Pancreas (tissue), 10 donors: ENCODE data around the gene LRP1B. TPM values are rescaled to one million over a fixed set of nuclear protein-coding genes. Genes with fewer than 3 reads are reported as not detected.
"Not testable (repeated sequence)": the region's sequence is repeated elsewhere in the genome, so short reads cannot be mapped to it uniquely, and the experiment has no call there.

Experiments
- ATAC-seq, 4 donors: fragments of 200-7000 bp; cut with Tn5 transposase; one replicate each; pipeline versions ENCODE4 v1.8.0 to v1.9.1; 2020; ENCODE audit warnings: mild to moderate bottlenecking in 4 of 4, moderate library complexity in 4 of 4
- DNase-seq, 6 donors: peaks; one replicate each; pipeline ENCODE4 v3.0.0-alpha.2; 2020
- FAIRE-seq: peaks from 2 replicates; lab custom pipeline; 2012; peaks lifted over from hg19 to GRCh38; lab: Jason Lieb, UNC
- H3K27ac ChIP-seq, 4 donors: fragments of 200-600 bp; sonication (generic); 1 replicate in 3 of 4; 2 replicates in 1 of 4; pipeline versions ENCODE4 v1.5.0 to v1.8.0; 2020
- H3K27me3 ChIP-seq, 4 donors: fragments of 200-600 bp; one replicate each; pipeline ENCODE4 v1.8.0; 2021
- H3K36me3 ChIP-seq, 3 donors: fragments of 200-600 bp; sonication (generic) in 1 of 3; one replicate each; pipeline versions ENCODE4 v1.5.0 to v1.8.0; 2020 to 2021
- H3K4me1 ChIP-seq, 3 donors: fragments of 200-600 bp; one replicate each; pipeline ENCODE4 v1.8.0; 2021
- H3K4me3 ChIP-seq, 4 donors: fragments of 200-600 bp; sonication (generic) in 2 of 4; one replicate each; pipeline versions ENCODE4 v1.5.0 to v1.8.0; 2020 to 2021
- H3K9me3 ChIP-seq, 4 donors: fragments of 200-600 bp; one replicate each; pipeline ENCODE4 v1.8.0; 2021
- CTCF ChIP-seq, 4 donors: fragments of 200-600 bp; sonication (generic) in 3 of 4; IDR thresholded peaks; one replicate each; pipeline versions ENCODE4 v1.5.0 to v1.8.0; 2021; ENCODE audit warnings: antibody characterized with exemption in 4 of 4
- WGBS, 2 donors: extraction: QIAGEN DNeasy Blood & Tissue Kit; methylation state at CpG; one replicate each; pipeline ENCODE4 v1.1.7; 2013; 5-methylcytosine and 5-hydroxymethylcytosine counted together
- intact Hi-C, 3 donors: fragments of 100-400 bp; cut with DNase I; formaldehyde crosslinking; loops; one replicate each; pipeline versions ENCODE4 v1.11.1 to v1.14.2; 2022
- polyA plus RNA-seq, 2 donors: library from polyadenylated mRNA; stranded (reverse); fragments of 200-250 nt; gene quantifications; one replicate each; pipeline ENCODE4 v1.2.3, GENCODE V29; 2013
- total RNA-seq, 6 donors: library from RNA; stranded (reverse); fragmentation: NEBNext Ultra II Directional in 4 of 6; extraction: Animal tissue kit (Norgen Biotek cat#: 25700) in 4 of 6; gene quantifications; one replicate each; pipeline versions ENCODE4 v1.2.1 to v1.2.4, GENCODE V29; 2021 to 2023
- donor health status: healthy with polysubstance abuse.
- donor health status: DM: no; HTN: no; CAD: no; lungs with moderate emphysema.
- donor health status: DM: no; HTN: no; CAD: no.
- donor health status: control.
- donor health status: control.
- donor health status: Bipolar disorder and iron deficiency.
- donor health status: DM: yes; HTN: yes; CAD: no.
- donor health status: DM: no; HTN: no; CAD: no.
- donor health status: DM: no; HTN: no; CAD: no.
- donor health status: DM: yes; HTN: yes; CAD: no.

LRP1B gene
- total and polyA plus RNA-seq, 8 donors, result 0.06 to 0.55 (median 0.25) TPM

- intact Hi-C loops, result no loop called here
- no peak for FAIRE-seq
- WGBS, 2 donors, result 53 to 56% methylated on average over 3 of the region's 3 CpGs
- H3K4me1 ChIP-seq, result no peaks in the 10 kb centered on the region
- ATAC-seq, result no peak
- H3K27ac ChIP-seq, result no peak overlapping the region
- TF ChIP-seq CTCF (IDR thresholded peaks at IDR 0.05), result no peak
- no peaks in the 10 kb centered on the region for H3K36me3 ChIP-seq
- no peaks in the 10 kb centered on the region for H3K9me3 ChIP-seq
- H3K27me3 ChIP-seq, result no peaks in the 10 kb centered on the region
- H3K4me3 ChIP-seq, result no peak overlapping the region
- no peak for DNase-seq
Measured at GRCh38 chr2:140351692-140352091, 1779.1 kb downstream of the LRP1B start.

GRCh38 chr2:140349695-140350094, 1781.1 kb downstream of the LRP1B start:
- no peak overlapping the region for H3K4me3 ChIP-seq
- H3K27ac ChIP-seq, result no peak overlapping the region
- no peaks in the 10 kb centered on the region for H3K36me3 ChIP-seq
- FAIRE-seq (no peak), ATAC-seq (no peak), DNase-seq (no peak)
- TF ChIP-seq CTCF (IDR thresholded peaks at IDR 0.05), result no peak
- 53 to 64% methylated on average over 3 of the region's 3 CpGs for WGBS, 2 donors
- H3K4me1 ChIP-seq, result no peaks in the 10 kb centered on the region
- no peaks in the 10 kb centered on the region for H3K27me3 ChIP-seq
- no peaks in the 10 kb centered on the region for H3K9me3 ChIP-seq
- intact Hi-C loops, result no loop called here

- no peak overlapping the region for H3K27ac ChIP-seq
- 63 to 67% methylated on average over 4 of the region's 4 CpGs for WGBS, 2 donors
- no peak overlapping the region for H3K4me3 ChIP-seq
- H3K27me3 ChIP-seq, result no peaks in the 10 kb centered on the region
- H3K9me3 ChIP-seq, result no peaks in the 10 kb centered on the region
- H3K4me1 ChIP-seq, result no peaks in the 10 kb centered on the region
- ATAC-seq, result no peak
- FAIRE-seq, result no peak
- no peak for TF ChIP-seq CTCF (IDR thresholded peaks at IDR 0.05)
- H3K36me3 ChIP-seq, result no peaks in the 10 kb centered on the region
- DNase-seq, result no peak
- intact Hi-C loops, result no loop called here
Measured at GRCh38 chr2:140348826-140349225, 1782.0 kb downstream of the LRP1B start.

GRCh38 chr2:140344838-140345237, 1786.0 kb downstream of the LRP1B start:
- intact Hi-C loops, result no loop called here
- WGBS, 2 donors, result 43 to 53% methylated on average over 1 of the region's 1 CpG
- no peak for FAIRE-seq
- Histone ChIP-seq H3K9me3 (no peaks in the 10 kb centered on the region), H3K36me3 (no peaks in the 10 kb centered on the region), H3K4me1 (no peaks in the 10 kb centered on the region), H3K27ac (no peak overlapping the region), H3K27me3 (no peaks in the 10 kb centered on the region), H3K4me3 (no peak overlapping the region)
- no peak for ATAC-seq
- DNase-seq, result no peak
- TF ChIP-seq CTCF (IDR thresholded peaks at IDR 0.05), result no peak

- FAIRE-seq, result not testable (repeated sequence)
Measured at GRCh38 chr2:140344266-140344665, 1786.5 kb downstream of the LRP1B start.

More at GRCh38 chr2:140344266-140344665, 1786.5 kb downstream of the LRP1B start:
- H3K27ac ChIP-seq, H3K4me1 ChIP-seq, H3K4me3 ChIP-seq, H3K27me3 ChIP-seq, ATAC-seq, H3K9me3 ChIP-seq, H3K36me3 ChIP-seq, DNase-seq, intact Hi-C loops: not testable (repeated sequence)
- 74 to 77% methylated on average over 1 of the region's 1 CpG for WGBS, 2 donors
